GM06990 (cell line): ENCODE data around the gene SLC6A7.

ENCODE experiments used
- DNase-seq: peaks from one replicate; pipeline ENCODE4 v3.0.0-alpha.2; 2011; ENCODE audit not compliant: insufficient read length; ENCODE audit errors: extremely low read depth
- H3K27me3 ChIP-seq: replicated peaks from 2 replicates; pipeline ENCODE4 v1.6.0; 2011; ENCODE audit warnings: low read length; ENCODE audit not compliant: control insufficient read depth, insufficient read depth
- H3K36me3 ChIP-seq: 2 replicates; pipeline ENCODE4 v1.5.1; 2011; ENCODE audit warnings: low read length; ENCODE audit not compliant: control insufficient read depth, insufficient read depth
- H3K4me3 ChIP-seq: replicated peaks from 2 replicates; pipeline ENCODE4 v1.5.1; 2011; ENCODE audit warnings: low read depth, mild to moderate bottlenecking, control low read depth, low read length
- TF ChIP-seq, protein P1 (sequence below): IDR thresholded peaks from 2 replicates; pipeline ENCODE4 v1.5.1; 2011; ENCODE audit warnings: low read length, control low read depth, mild to moderate bottlenecking, inconsistent platforms; ENCODE audit not compliant: insufficient read depth, poor library complexity, severe bottlenecking

SLC6A7 gene

DNA sequence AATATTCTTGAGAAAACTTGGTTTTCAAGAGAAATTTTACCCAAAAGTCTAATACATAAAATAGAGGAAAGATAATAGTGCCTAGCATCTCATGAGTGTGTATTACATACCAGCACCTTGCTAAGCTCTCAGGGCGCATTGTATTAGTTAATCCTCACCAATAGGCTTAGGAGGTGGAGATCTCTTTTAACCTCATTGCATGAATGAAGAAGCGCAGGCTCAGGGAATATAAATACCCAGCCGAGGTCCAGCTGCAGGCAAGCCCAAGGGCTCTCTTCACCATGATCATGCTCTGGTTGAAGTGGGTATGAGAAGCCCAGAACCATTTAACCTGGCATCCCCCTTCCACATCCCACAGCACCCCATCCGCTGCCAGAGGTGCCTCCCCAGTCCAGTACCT lies 53.7 kb downstream of the SLC6A7 start:
- no peaks in the 10 kb centered on the region for H3K36me3 ChIP-seq
- TF ChIP-seq, protein P1, sequence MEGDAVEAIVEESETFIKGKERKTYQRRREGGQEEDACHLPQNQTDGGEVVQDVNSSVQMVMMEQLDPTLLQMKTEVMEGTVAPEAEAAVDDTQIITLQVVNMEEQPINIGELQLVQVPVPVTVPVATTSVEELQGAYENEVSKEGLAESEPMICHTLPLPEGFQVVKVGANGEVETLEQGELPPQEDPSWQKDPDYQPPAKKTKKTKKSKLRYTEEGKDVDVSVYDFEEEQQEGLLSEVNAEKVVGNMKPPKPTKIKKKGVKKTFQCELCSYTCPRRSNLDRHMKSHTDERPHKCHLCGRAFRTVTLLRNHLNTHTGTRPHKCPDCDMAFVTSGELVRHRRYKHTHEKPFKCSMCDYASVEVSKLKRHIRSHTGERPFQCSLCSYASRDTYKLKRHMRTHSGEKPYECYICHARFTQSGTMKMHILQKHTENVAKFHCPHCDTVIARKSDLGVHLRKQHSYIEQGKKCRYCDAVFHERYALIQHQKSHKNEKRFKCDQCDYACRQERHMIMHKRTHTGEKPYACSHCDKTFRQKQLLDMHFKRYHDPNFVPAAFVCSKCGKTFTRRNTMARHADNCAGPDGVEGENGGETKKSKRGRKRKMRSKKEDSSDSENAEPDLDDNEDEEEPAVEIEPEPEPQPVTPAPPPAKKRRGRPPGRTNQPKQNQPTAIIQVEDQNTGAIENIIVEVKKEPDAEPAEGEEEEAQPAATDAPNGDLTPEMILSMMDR = no peak
- no peaks in the 10 kb centered on the region for H3K27me3 ChIP-seq
- H3K4me3 ChIP-seq = no peak overlapping the region
- DNase-seq = no peak

DNA sequence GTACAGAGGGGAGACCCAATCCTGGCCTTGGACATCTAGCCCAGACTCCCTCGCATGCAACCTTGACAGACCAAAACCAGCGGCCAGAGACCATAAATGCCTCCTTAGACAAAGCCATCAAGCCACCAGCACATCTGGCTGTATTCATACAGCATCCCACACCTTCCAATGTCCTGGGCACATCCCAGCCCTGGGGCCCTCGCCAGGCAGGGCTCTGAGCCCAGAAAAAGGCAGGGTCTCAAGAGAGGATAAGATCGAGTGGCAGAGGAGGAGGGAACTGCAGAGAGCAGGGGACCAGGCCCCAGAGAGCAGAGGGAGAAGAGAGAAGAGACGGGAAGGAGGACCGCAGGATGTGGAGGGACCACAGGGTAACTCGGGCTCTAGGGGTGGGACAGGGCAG lies 54.3 kb downstream of the SLC6A7 start:
- TF ChIP-seq, protein P1 = no peak
- no peaks in the 10 kb centered on the region for H3K36me3 ChIP-seq
- no peaks in the 10 kb centered on the region for H3K27me3 ChIP-seq
- no peak for DNase-seq
- H3K4me3 ChIP-seq = no peak overlapping the region

DNA sequence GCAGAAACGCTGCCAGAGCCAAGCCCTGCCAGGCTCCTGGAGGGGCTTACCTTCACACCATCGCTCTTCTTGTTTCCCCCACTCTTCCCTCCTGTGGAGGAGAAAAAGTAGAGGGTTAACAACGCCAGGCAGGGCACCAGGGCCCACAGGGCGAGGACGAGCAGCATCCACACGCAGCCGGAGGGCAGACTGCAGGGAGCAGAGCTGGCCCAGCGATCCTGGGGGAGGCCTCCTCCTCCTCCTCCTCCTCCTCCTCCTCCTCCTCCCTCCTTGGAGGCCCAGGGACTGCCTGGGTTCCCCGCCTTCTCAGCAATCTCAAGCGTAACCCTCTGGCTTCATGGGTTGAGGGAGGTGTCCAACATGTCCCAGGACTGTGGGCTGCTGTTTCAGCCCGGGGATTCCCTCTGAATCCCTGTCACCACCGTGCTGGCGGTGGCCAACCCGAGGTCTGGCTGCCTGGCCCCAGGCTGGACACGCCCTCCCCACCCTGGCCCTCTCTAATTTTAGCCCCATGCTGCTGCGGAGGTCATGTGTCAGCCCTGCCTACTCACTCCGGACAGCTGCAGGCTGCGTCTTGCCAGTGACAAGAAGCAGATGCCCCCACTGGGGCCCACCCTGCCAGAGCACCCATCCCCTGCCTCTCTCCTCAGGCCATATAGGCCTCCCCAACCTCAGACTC lies 55.4 kb downstream of the SLC6A7 start:
- TF ChIP-seq, protein P1 = no peak
- no peaks in the 10 kb centered on the region for H3K27me3 ChIP-seq
- no peak for DNase-seq
- no peak overlapping the region for H3K4me3 ChIP-seq
- H3K36me3 ChIP-seq = no peaks in the 10 kb centered on the region

DNA sequence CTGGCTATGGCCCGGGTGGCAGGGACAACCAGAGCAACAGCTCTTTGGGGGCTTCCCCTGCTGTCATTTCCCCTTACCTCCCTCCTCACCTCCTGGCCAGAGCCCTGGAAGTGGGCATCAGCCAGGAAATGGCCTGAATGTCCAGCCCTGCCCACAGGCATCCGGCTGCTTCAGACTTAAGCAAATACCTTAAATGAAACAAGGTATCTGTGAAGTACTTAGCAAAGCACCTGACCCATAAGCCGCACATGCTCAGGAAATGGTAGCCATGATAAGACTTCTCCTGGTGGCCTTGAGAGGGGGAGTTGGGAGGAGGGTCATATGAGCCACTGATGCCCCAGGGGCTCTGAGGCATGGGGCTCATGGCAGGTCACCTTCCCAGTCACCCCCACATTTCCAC lies 55.9 kb downstream of the SLC6A7 start:
- DNase-seq = no peak
- TF ChIP-seq, protein P1 = no peak
- H3K4me3 ChIP-seq = no peak overlapping the region

DNA sequence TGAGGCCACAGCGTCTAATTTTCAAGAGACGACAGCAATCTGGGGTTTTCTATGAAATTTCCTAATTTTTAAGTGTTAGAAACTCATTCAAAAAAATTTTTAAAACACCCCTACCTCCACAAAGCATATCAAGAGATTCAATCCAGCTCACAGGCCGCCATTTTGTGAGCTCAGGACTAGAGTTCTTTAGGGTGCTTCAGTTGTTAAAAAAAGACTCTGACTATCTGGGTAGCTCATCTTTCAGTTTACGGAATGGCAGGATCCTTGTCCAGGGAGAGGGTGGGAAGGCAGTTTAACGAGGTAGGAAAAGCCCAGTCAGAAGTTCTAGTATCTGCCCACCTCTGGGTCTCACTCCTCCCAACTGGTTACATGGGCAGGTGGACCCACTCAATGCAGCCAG lies 56.6 kb downstream of the SLC6A7 start:
- no peaks in the 10 kb centered on the region for H3K27me3 ChIP-seq
- TF ChIP-seq, protein P1 = no peak
- no peak overlapping the region for H3K4me3 ChIP-seq
- DNase-seq = no peak
- no peaks in the 10 kb centered on the region for H3K36me3 ChIP-seq

More for the DNA sequence above, 55.9 kb downstream of the SLC6A7 start:
- Histone ChIP-seq H3K27me3 (no peaks in the 10 kb centered on the region), H3K36me3 (no peaks in the 10 kb centered on the region)

DNA sequence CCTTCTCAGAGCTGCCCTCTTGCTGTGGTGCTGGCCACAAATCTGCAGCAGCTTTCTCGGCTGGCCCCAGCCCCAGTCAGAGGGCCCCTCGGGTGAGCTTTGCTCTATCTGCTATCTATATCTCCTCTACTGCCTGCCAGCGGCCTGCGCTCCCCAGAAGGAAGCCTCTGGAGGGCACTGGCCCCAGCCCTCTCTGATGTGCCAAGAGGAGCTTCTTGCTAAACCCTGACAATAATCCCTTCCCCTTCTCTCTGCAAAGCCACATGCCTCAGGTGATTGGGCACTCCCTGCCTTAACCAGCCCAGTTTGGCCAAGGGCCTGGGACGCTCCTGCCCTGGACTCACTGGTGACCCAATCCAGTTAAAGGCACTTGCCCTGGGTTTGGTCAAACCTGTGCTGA lies 57.0 kb downstream of the SLC6A7 start:
- Histone ChIP-seq H3K27me3 (no peaks in the 10 kb centered on the region), H3K36me3 (no peaks in the 10 kb centered on the region), H3K4me3 (no peak overlapping the region)
- DNase-seq = no peak
- TF ChIP-seq, protein P1 = no peak
